SJCRH30 (cell line): Measurements from ENCODE around the gene PDHA1. TPM values are rescaled to one million over a fixed set of nuclear protein-coding genes. Genes with fewer than 3 reads are reported as not detected.
A peak's percentile ranks its signal among the peaks of the same experiment; 100 is the strongest.

Experiments
- DNase-seq, 2 experiments: peaks; one replicate each; pipeline ENCODE4 v3.0.0-alpha.2; 2015 to 2020
- H3K27ac ChIP-seq: fragments of 250-450 bp; sonication (Bioruptor Pico); 2 replicates; pipeline ENCODE4 v1.5.1; 2020; ENCODE audit warnings: mild to moderate bottlenecking, moderate library complexity
- H3K27me3 ChIP-seq: fragments of 250-450 bp; sonication (Bioruptor Pico); 2 replicates; pipeline ENCODE4 v1.5.1; 2020; ENCODE audit warnings: mild to moderate bottlenecking, moderate library complexity
- H3K36me3 ChIP-seq: fragments of 250-450 bp; sonication (Bioruptor Pico); 2 replicates; pipeline ENCODE4 v1.5.1; 2020; ENCODE audit warnings: mild to moderate bottlenecking, moderate library complexity
- H3K4me1 ChIP-seq: fragments of 250-450 bp; sonication (Bioruptor Pico); 2 replicates; pipeline ENCODE4 v1.5.1; 2020; ENCODE audit warnings: mild to moderate bottlenecking, moderate library complexity
- H3K4me3 ChIP-seq: fragments of 250-450 bp; sonication (Bioruptor Pico); 2 replicates; pipeline ENCODE4 v1.5.1; 2020; ENCODE audit warnings: mild to moderate bottlenecking, moderate library complexity
- H3K9me3 ChIP-seq: fragments of 250-450 bp; sonication (Bioruptor Pico); replicated peaks from 2 replicates; pipeline ENCODE4 v1.5.1; 2020; ENCODE audit warnings: mild to moderate bottlenecking, moderate library complexity
- total RNA-seq: library from RNA; depleted of rRNA; stranded (reverse); fragments of >200 nt; shearing (Covaris generic); gene quantifications from 2 replicates; pipeline ENCODE4 v1.2.3, GENCODE V29; 2014; rRNA removed

The PDHA1 gene
- 378 and 393 TPM in 2 replicates for total RNA-seq

GRCh38 chrX:19343535-19344408 lies at the start of gene PDHA1:
TSS of gene PDHA1 (plus strand) at chrX:19343927. CDS start at chrX:19344038, 111 bp downstream.
- Histone ChIP-seq H3K4me1 (peaks cover 5% of the 10 kb centered on the region; the same call in 1 of the 2 replicates), H3K4me3 (peak within 1 kb of the TSS; percentile 78), H3K36me3 (peaks cover 11% of the 10 kb centered on the region), H3K27ac (peak within 1 kb of the TSS; percentile 51), H3K9me3 (no peaks in the 10 kb centered on the region), H3K27me3 (no peaks in the 10 kb centered on the region)
- peak; percentile 96 to 97 for DNase-seq

- no peaks in the 10 kb centered on the region for H3K27me3 ChIP-seq
- no peak overlapping the region for H3K27ac ChIP-seq
- no peak for DNase-seq
Measured at GRCh38 chrX:19303256-19303880, 40.4 kb upstream of the PDHA1 start.

GRCh38 chrX:19326567-19326966 lies 17.2 kb upstream of the PDHA1 start:
- Histone ChIP-seq H3K4me3 (no peak overlapping the region), H3K27me3 (no peaks in the 10 kb centered on the region), H3K4me1 (no peaks in the 10 kb centered on the region), H3K36me3 (no peaks in the 10 kb centered on the region), H3K27ac (no peak overlapping the region), H3K9me3 (no peaks in the 10 kb centered on the region)
- no peak for DNase-seq

More at GRCh38 chrX:19303256-19303880, 40.4 kb upstream of the PDHA1 start:
- no peaks in the 10 kb centered on the region for H3K4me1 ChIP-seq
- H3K4me3 ChIP-seq, result no peak overlapping the region
- H3K36me3 ChIP-seq, result no peaks in the 10 kb centered on the region
- H3K9me3 ChIP-seq, result no peaks in the 10 kb centered on the region

- H3K36me3 ChIP-seq, result no peaks in the 10 kb centered on the region
- no peak overlapping the region for H3K4me3 ChIP-seq
- H3K9me3 ChIP-seq, result no peaks in the 10 kb centered on the region
- H3K4me1 ChIP-seq, result peaks cover 6% of the 10 kb centered on the region; the same call in 1 of the 2 replicates
- H3K27me3 ChIP-seq, result no peaks in the 10 kb centered on the region
- no peak overlapping the region for H3K27ac ChIP-seq
- DNase-seq, result no peak
Measured at GRCh38 chrX:19331831-19332230, 11.9 kb upstream of the PDHA1 start.

- Histone ChIP-seq H3K4me3 (no peak overlapping the region), H3K27ac (no peak overlapping the region)
- peak; percentile 64 to 77 for DNase-seq
Measured at GRCh38 chrX:19332983-19333382, 10.7 kb upstream of the PDHA1 start.

GRCh38 chrX:19334945-19335626 lies 8.6 kb upstream of the PDHA1 start:
- H3K27ac ChIP-seq, result no peak overlapping the region
- H3K4me3 ChIP-seq, result no peak overlapping the region
- no peaks in the 10 kb centered on the region for H3K27me3 ChIP-seq
- H3K36me3 ChIP-seq, result no peaks in the 10 kb centered on the region
- no peaks in the 10 kb centered on the region for H3K9me3 ChIP-seq
- peak; percentile 53 to 76 for DNase-seq
- peaks cover 7% of the 10 kb centered on the region; the same call in 1 of the 2 replicates for H3K4me1 ChIP-seq

More at GRCh38 chrX:19332983-19333382, 10.7 kb upstream of the PDHA1 start:
- no peaks in the 10 kb centered on the region for H3K36me3 ChIP-seq
- no peaks in the 10 kb centered on the region for H3K9me3 ChIP-seq
- no peaks in the 10 kb centered on the region for H3K27me3 ChIP-seq
- peaks cover 7% of the 10 kb centered on the region; the same call in 1 of the 2 replicates for H3K4me1 ChIP-seq

- peak overlapping the region; percentile 78 for H3K4me3 ChIP-seq
- no peaks in the 10 kb centered on the region for H3K27me3 ChIP-seq
- peak; percentile 50 to 72 for DNase-seq
- no peaks in the 10 kb centered on the region for H3K9me3 ChIP-seq
- peak overlapping the region; percentile 51 for H3K27ac ChIP-seq
- peaks cover 5% of the 10 kb centered on the region for H3K36me3 ChIP-seq
- H3K4me1 ChIP-seq, result peaks cover 5% of the 10 kb centered on the region; the same call in 1 of the 2 replicates
Measured at GRCh38 chrX:19342331-19342906, 1.3 kb upstream of the PDHA1 start.

- Histone ChIP-seq H3K36me3 (peaks cover 11% of the 10 kb centered on the region), H3K4me1 (peaks cover 5% of the 10 kb centered on the region; the same call in 1 of the 2 replicates), H3K4me3 (peak overlapping the region; percentile 78), H3K27ac (peak overlapping the region; percentile 51), H3K9me3 (no peaks in the 10 kb centered on the region), H3K27me3 (no peaks in the 10 kb centered on the region)
- no peak for DNase-seq
Measured at GRCh38 chrX:19343085-19343534, 617 bp upstream of the PDHA1 start.

- no peak overlapping the region for H3K27ac ChIP-seq
- peaks cover 16% of the 10 kb centered on the region for H3K36me3 ChIP-seq
- H3K9me3 ChIP-seq, result no peaks in the 10 kb centered on the region
- peak overlapping the region; percentile 78 for H3K4me3 ChIP-seq
- H3K4me1 ChIP-seq, result peaks cover 5% of the 10 kb centered on the region; the same call in 1 of the 2 replicates
- no peak for DNase-seq
- no peaks in the 10 kb centered on the region for H3K27me3 ChIP-seq
Measured at GRCh38 chrX:19344661-19345060, 934 bp downstream of the PDHA1 start.

GRCh38 chrX:19347916-19348315 lies 4.2 kb downstream of the PDHA1 start:
- Histone ChIP-seq H3K36me3 (peaks cover 42% of the 10 kb centered on the region), H3K9me3 (no peaks in the 10 kb centered on the region), H3K4me1 (no peaks in the 10 kb centered on the region; the same call in 1 of the 2 replicates), H3K27ac (no peak overlapping the region), H3K27me3 (no peaks in the 10 kb centered on the region), H3K4me3 (no peak overlapping the region)
- no peak for DNase-seq

- Histone ChIP-seq H3K9me3 (no peaks in the 10 kb centered on the region), H3K36me3 (peaks cover 51% of the 10 kb centered on the region), H3K4me3 (no peak overlapping the region), H3K27ac (no peak overlapping the region), H3K27me3 (no peaks in the 10 kb centered on the region), H3K4me1 (no peaks in the 10 kb centered on the region)
- DNase-seq, result no peak
Measured at GRCh38 chrX:19349264-19349663, 5.5 kb downstream of the PDHA1 start.

GRCh38 chrX:19350941-19351384 lies 7.2 kb downstream of the PDHA1 start:
- Histone ChIP-seq H3K36me3 (peaks cover 64% of the 10 kb centered on the region), H3K4me3 (no peak overlapping the region), H3K9me3 (no peaks in the 10 kb centered on the region), H3K27me3 (no peaks in the 10 kb centered on the region), H3K4me1 (no peaks in the 10 kb centered on the region), H3K27ac (no peak overlapping the region)
- no peak for DNase-seq

- no peak overlapping the region for H3K4me3 ChIP-seq
- peaks cover 83% of the 10 kb centered on the region for H3K36me3 ChIP-seq
- no peak for DNase-seq
- no peaks in the 10 kb centered on the region for H3K9me3 ChIP-seq
- no peaks in the 10 kb centered on the region for H3K27me3 ChIP-seq
- H3K4me1 ChIP-seq, result no peaks in the 10 kb centered on the region
- H3K27ac ChIP-seq, result no peak overlapping the region
Measured at GRCh38 chrX:19354625-19355024, 10.9 kb downstream of the PDHA1 start.

GRCh38 chrX:19358521-19358920 lies 14.8 kb downstream of the PDHA1 start:
- DNase-seq, result no peak
- H3K4me3 ChIP-seq, result no peak overlapping the region
- no peaks in the 10 kb centered on the region for H3K4me1 ChIP-seq
- no peak overlapping the region for H3K27ac ChIP-seq
- peaks cover 85% of the 10 kb centered on the region for H3K36me3 ChIP-seq
- no peaks in the 10 kb centered on the region for H3K9me3 ChIP-seq
- H3K27me3 ChIP-seq, result no peaks in the 10 kb centered on the region
